KMS-11 (cell line): ENCODE data around the gene NUAK2.

Experiments
- H2AFZ ChIP-seq: fragments of 200-600 bp; sonication (generic); 2 replicates; pipeline ENCODE4 v1.6.1; 2016; ENCODE audit warnings: antibody characterized with exemption, mixed run types, low read depth
- H3K27ac ChIP-seq: fragments of 200-600 bp; sonication (generic); 2 replicates; pipeline ENCODE4 v1.6.1; 2016; ENCODE audit warnings: mild to moderate bottlenecking, mixed run types
- H3K27me3 ChIP-seq: fragments of 200-600 bp; sonication (generic); 2 replicates; pipeline ENCODE4 v1.6.1; 2017; ENCODE audit warnings: mild to moderate bottlenecking, low read depth, mixed run types, moderate library complexity; ENCODE audit not compliant: insufficient read depth
- H3K36me3 ChIP-seq: fragments of 200-600 bp; sonication (generic); 2 replicates; pipeline ENCODE4 v1.6.1; 2017; ENCODE audit warnings: mild to moderate bottlenecking, mixed run types; ENCODE audit not compliant: insufficient read depth
- H3K4me1 ChIP-seq: fragments of 200-600 bp; sonication (generic); 2 replicates; pipeline ENCODE4 v1.6.1; 2016; ENCODE audit warnings: mild to moderate bottlenecking, low read depth, mixed run types; ENCODE audit not compliant: poor library complexity, severe bottlenecking
- H3K4me2 ChIP-seq: fragments of 200-600 bp; sonication (generic); 2 replicates; pipeline ENCODE4 v1.7.0; 2016; ENCODE audit warnings: mild to moderate bottlenecking, mixed run types
- H3K4me3 ChIP-seq: fragments of 200-600 bp; sonication (generic); IDR thresholded peaks from 2 replicates; pipeline ENCODE4 v1.6.1; 2017; ENCODE audit warnings: low read depth, low read length, mixed read lengths; ENCODE audit not compliant: insufficient read depth
- H3K79me2 ChIP-seq: fragments of 200-600 bp; sonication (generic); 2 replicates; pipeline ENCODE4 v1.6.1; 2016; ENCODE audit warnings: low read depth, mixed run types; ENCODE audit not compliant: insufficient read depth
- H3K9ac ChIP-seq: fragments of 200-600 bp; sonication (generic); 2 replicates; pipeline ENCODE4 v1.6.1; 2016; ENCODE audit warnings: mild to moderate bottlenecking, mixed run types
- H4K20me1 ChIP-seq: fragments of 200-600 bp; sonication (generic); 2 replicates; pipeline ENCODE4 v1.6.1; 2016; ENCODE audit warnings: mild to moderate bottlenecking, mixed run types; ENCODE audit not compliant: insufficient read depth
- TF ChIP-seq, protein P1 (sequence below): fragments of 200-600 bp; sonication (generic); conservative IDR thresholded peaks from 2 replicates; pipeline ENCODE4 v1.6.1; 2017; ENCODE audit warnings: low read depth, mild to moderate bottlenecking, antibody characterized with exemption, low read length, moderate library complexity, mixed read lengths

Gene NUAK2

DNA sequence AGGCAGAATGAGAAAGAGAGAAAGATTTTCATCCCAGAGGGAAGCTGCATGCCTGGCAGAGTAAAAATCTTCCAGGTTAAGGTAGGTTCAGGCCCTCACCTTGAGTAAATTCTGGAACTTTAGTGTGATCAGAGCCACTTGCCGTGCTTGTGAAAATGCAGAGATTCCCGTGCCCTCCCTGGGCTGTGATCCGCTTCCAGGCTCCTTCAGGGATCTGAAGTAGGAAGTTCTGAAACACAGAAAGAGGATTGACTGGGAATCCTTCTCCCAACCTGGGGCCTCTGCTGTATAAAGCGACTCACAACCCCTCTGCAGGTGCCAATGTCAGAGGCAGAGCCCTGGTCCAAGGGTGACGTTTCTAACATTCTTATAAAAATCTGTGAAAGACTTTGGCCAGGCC lies 26.6 kb downstream of the NUAK2 start:
- no peaks in the 10 kb centered on the region for H3K27me3 ChIP-seq
- H3K9ac ChIP-seq: no peak overlapping the region
- TF ChIP-seq, protein P1, sequence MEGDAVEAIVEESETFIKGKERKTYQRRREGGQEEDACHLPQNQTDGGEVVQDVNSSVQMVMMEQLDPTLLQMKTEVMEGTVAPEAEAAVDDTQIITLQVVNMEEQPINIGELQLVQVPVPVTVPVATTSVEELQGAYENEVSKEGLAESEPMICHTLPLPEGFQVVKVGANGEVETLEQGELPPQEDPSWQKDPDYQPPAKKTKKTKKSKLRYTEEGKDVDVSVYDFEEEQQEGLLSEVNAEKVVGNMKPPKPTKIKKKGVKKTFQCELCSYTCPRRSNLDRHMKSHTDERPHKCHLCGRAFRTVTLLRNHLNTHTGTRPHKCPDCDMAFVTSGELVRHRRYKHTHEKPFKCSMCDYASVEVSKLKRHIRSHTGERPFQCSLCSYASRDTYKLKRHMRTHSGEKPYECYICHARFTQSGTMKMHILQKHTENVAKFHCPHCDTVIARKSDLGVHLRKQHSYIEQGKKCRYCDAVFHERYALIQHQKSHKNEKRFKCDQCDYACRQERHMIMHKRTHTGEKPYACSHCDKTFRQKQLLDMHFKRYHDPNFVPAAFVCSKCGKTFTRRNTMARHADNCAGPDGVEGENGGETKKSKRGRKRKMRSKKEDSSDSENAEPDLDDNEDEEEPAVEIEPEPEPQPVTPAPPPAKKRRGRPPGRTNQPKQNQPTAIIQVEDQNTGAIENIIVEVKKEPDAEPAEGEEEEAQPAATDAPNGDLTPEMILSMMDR: no peak

DNA sequence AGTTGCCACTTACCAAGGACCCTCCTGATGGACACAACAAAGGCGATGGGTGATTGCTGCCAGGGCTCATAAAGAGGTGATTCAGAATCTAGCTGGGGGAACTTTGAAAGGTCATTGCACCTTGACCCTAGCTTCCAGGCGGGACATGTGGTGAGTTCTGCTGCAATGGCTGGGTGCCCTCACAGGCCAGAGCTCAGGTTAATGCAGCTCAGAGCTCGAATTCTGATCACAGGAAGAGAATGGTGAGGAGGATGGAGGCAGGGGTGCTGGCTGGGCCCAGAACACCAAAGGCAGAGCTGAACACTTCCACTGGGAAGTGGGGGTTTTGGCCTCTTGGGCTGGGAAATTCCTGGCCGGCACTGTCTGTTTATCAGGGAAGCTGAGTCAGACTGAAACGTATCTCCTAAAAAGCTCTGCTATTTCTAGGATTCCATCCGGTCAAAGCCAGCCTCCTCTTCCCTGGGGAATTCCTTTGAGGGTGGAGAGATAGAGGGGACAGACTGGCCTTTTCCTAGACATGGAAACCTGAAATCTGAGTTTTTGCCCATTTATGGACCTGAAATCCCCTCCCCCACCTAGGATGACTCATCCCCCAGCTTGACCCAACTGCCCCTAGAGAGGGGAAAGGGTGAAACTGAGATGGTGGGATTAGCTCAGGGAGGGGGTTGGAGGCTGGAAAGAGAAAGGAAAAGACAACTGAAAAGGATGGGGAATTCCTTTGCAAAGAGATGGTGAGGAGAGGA lies 27.2 kb downstream of the NUAK2 start:
- no peak overlapping the region for H3K9ac ChIP-seq
- H3K27ac ChIP-seq: no peak overlapping the region
- H3K4me2 ChIP-seq: peak overlapping the region; percentile 23; the same call in 1 of the 2 replicates
- no peaks in the 10 kb centered on the region for H4K20me1 ChIP-seq
- H2AFZ ChIP-seq: no peak overlapping the region
- no peaks in the 10 kb centered on the region for H3K27me3 ChIP-seq
- H3K4me3 ChIP-seq: no peak overlapping the region
- peaks cover 38% of the 10 kb centered on the region for H3K4me1 ChIP-seq
- TF ChIP-seq, protein P1: no peak
- no peaks in the 10 kb centered on the region for H3K79me2 ChIP-seq
- no peaks in the 10 kb centered on the region for H3K36me3 ChIP-seq

More for the DNA sequence above, 26.6 kb downstream of the NUAK2 start:
- no peak overlapping the region for H3K4me3 ChIP-seq
- no peaks in the 10 kb centered on the region for H4K20me1 ChIP-seq
- H2AFZ ChIP-seq: no peak overlapping the region
- peaks cover 32% of the 10 kb centered on the region for H3K4me1 ChIP-seq
- no peaks in the 10 kb centered on the region for H3K36me3 ChIP-seq
- H3K27ac ChIP-seq: no peak overlapping the region
- H3K79me2 ChIP-seq: no peaks in the 10 kb centered on the region
- no peak overlapping the region for H3K4me2 ChIP-seq

GRCh38 chr1:205293350-205294074 lies 28.0 kb downstream of the NUAK2 start:
- H3K27ac ChIP-seq: no peak overlapping the region
- no peaks in the 10 kb centered on the region for H3K36me3 ChIP-seq
- TF ChIP-seq, protein P1: no peak
- no peaks in the 10 kb centered on the region for H3K79me2 ChIP-seq
- H3K4me2 ChIP-seq: no peak overlapping the region
- peaks cover 46% of the 10 kb centered on the region for H3K4me1 ChIP-seq
- H3K4me3 ChIP-seq: no peak overlapping the region
- H4K20me1 ChIP-seq: no peaks in the 10 kb centered on the region
- no peaks in the 10 kb centered on the region for H3K27me3 ChIP-seq
- H3K9ac ChIP-seq: no peak overlapping the region
- H2AFZ ChIP-seq: no peak overlapping the region

DNA sequence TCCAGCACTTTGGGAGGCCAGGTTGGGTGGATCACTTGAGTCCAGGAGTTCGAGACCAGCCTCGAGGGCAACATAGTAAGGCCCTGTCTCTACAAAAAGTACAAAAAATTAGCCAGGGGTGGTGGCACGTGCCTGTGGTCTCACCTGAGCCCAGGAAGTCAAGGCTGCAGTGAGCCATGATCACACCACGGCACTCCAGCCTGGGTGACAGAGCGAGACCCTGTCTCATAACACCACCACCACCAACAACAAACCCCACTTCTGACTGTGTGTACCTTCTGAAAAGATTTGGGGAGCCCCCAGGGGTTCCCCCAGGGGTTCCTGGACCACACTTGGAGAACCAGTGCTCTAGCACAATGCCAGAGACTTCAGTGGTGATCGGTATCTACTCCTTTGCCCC lies 29.9 kb downstream of the NUAK2 start:
- TF ChIP-seq, protein P1: no peak
- peaks cover 54% of the 10 kb centered on the region for H3K4me1 ChIP-seq
- H2AFZ ChIP-seq: no peak overlapping the region
- H3K4me2 ChIP-seq: no peak overlapping the region
- no peaks in the 10 kb centered on the region for H3K27me3 ChIP-seq
- no peaks in the 10 kb centered on the region for H3K79me2 ChIP-seq
- H4K20me1 ChIP-seq: no peaks in the 10 kb centered on the region
- no peak overlapping the region for H3K9ac ChIP-seq
- no peak overlapping the region for H3K4me3 ChIP-seq
- no peak overlapping the region for H3K27ac ChIP-seq
- H3K36me3 ChIP-seq: no peaks in the 10 kb centered on the region
